A673 (cell line): ENCODE data around the gene WDR18. TPM values are rescaled to one million over a fixed set of nuclear protein-coding genes. Genes with fewer than 3 reads are reported as not detected.

Source experiments
- BruUV-seq: library from RNA; stranded (reverse); fragments of 400-500 nt; replicated peaks from 2 replicates; lab custom pipeline; 2021; lab: Mats Ljungman, UMichigan
- CTCF ChIA-PET: fragments of 300-600 bp; sonication (Branson Sonifier 250); formaldehyde crosslinking; loops from one replicate; lab custom pipeline; 2022; ENCODE audit warnings: antibody characterized with exemption; lab: Charles Lee
- POLR2A ChIA-PET: fragments of 300-600 bp; sonication (Branson Sonifier 250); formaldehyde crosslinking; loops from one replicate; lab custom pipeline; 2022; ENCODE audit warnings: antibody characterized with exemption; ENCODE audit not compliant: low non-redundant PET; lab: Charles Lee
- DNase-seq: peaks from one replicate; pipeline ENCODE4 v3.0.0-alpha.2; 2015; ENCODE audit warnings: low spot score
- H3K27ac ChIP-seq: fragments of 200-600 bp; sonication (generic); 2 replicates; pipeline ENCODE4 v1.5.1; 2016; ENCODE audit warnings: mixed run types, low read depth, mild to moderate bottlenecking, mixed read lengths, antibody characterized with exemption, low read length; ENCODE audit not compliant: poor library complexity, severe bottlenecking
- H3K27me3 ChIP-seq: fragments of 200-600 bp; sonication (generic); replicated peaks from 2 replicates; pipeline ENCODE4 v1.6.1; 2017; ENCODE audit warnings: mixed run types, low read depth, mild to moderate bottlenecking, mixed read lengths, antibody characterized with exemption, low read length; ENCODE audit not compliant: insufficient read depth, poor library complexity
- H3K36me3 ChIP-seq: fragments of 200-600 bp; sonication (generic); 2 replicates; pipeline ENCODE4 v1.6.1; 2016; ENCODE audit warnings: mixed run types, mild to moderate bottlenecking, mixed read lengths, antibody characterized with exemption, low read length; ENCODE audit not compliant: insufficient read depth, poor library complexity, severe bottlenecking
- H3K4me1 ChIP-seq: fragments of 200-600 bp; sonication (generic); 2 replicates; pipeline ENCODE4 v1.6.1; 2017; ENCODE audit warnings: mixed run types, mild to moderate bottlenecking, mixed read lengths, antibody characterized with exemption, low read length; ENCODE audit not compliant: insufficient read depth, poor library complexity, severe bottlenecking
- H3K4me3 ChIP-seq: fragments of 200-600 bp; sonication (generic); 2 replicates; pipeline ENCODE4 v1.5.1; 2016; ENCODE audit warnings: low read depth, mixed run types, mild to moderate bottlenecking, mixed read lengths, low read length; ENCODE audit not compliant: poor library complexity, severe bottlenecking
- H3K9me3 ChIP-seq: fragments of 200-600 bp; sonication (generic); 2 replicates; pipeline ENCODE4 v1.6.1; 2016; ENCODE audit warnings: mixed run types, low read depth, mild to moderate bottlenecking, mixed read lengths, antibody characterized with exemption, low read length; ENCODE audit not compliant: poor library complexity, severe bottlenecking
- EZH2 ChIP-seq: fragments of 200-600 bp; sonication (generic); IDR thresholded peaks from 2 replicates; pipeline ENCODE4 v1.6.1; 2017; ENCODE audit warnings: borderline replicate concordance, low read depth, mild to moderate bottlenecking, mixed read lengths, antibody characterized with exemption, low read length; ENCODE audit not compliant: poor library complexity, severe bottlenecking
- intact Hi-C: fragments of 100-400 bp; cut with micrococcal nuclease; formaldehyde crosslinking; loops from one replicate; pipeline ENCODE4 v1.10.0; 2022; ENCODE audit not compliant: unreplicated experiment
- total RNA-seq: library from RNA; stranded (reverse); gene quantifications from 2 replicates; pipeline ENCODE4 v1.2.3, GENCODE V29; 2021
- TF ChIP-seq, protein P1 (sequence below): fragments of 300-800, 200-600 bp; sonication (generic); conservative IDR thresholded peaks from 2 replicates; pipeline ENCODE4 v1.5.1; 2017; ENCODE audit warnings: low read depth, mild to moderate bottlenecking, antibody characterized with exemption, low read length, moderate library complexity, mixed read lengths

Gene WDR18
- total RNA-seq, 1 experiment from 2014 or later = 109 TPM

DNA sequence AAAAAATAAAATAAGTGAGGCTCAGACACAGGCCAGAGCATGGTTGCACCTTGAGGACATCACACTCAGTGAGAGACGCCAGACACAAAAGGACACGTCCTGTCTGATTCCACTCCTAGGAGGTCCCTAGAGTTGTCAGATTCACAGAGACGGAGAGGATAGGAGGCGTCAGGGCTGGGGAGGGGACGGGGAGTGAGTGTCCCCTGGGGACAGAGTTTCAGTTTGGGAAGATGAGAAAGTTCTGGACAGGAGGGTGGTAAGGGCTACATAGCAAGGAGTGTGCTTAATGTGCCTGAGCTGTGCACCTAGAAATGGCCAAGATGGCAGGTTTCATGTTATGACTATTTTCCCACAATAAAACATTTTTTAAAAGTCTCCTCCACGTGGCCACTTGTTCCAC lies 13.9 kb downstream of the WDR18 start:
- intact Hi-C loops = loop anchor here (5.0 kb wide), 1 partner anchor 76 kb away; no protein-coding TSS in a partner anchor
- Histone ChIP-seq H3K4me1 (peaks cover 24% of the 10 kb centered on the region), H3K27ac (no peak overlapping the region), H3K27me3 (peaks cover 50% of the 10 kb centered on the region), H3K4me3 (no peak overlapping the region), H3K9me3 (no peaks in the 10 kb centered on the region), H3K36me3 (peaks cover 8% of the 10 kb centered on the region)
- TF ChIP-seq, protein P1, sequence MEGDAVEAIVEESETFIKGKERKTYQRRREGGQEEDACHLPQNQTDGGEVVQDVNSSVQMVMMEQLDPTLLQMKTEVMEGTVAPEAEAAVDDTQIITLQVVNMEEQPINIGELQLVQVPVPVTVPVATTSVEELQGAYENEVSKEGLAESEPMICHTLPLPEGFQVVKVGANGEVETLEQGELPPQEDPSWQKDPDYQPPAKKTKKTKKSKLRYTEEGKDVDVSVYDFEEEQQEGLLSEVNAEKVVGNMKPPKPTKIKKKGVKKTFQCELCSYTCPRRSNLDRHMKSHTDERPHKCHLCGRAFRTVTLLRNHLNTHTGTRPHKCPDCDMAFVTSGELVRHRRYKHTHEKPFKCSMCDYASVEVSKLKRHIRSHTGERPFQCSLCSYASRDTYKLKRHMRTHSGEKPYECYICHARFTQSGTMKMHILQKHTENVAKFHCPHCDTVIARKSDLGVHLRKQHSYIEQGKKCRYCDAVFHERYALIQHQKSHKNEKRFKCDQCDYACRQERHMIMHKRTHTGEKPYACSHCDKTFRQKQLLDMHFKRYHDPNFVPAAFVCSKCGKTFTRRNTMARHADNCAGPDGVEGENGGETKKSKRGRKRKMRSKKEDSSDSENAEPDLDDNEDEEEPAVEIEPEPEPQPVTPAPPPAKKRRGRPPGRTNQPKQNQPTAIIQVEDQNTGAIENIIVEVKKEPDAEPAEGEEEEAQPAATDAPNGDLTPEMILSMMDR = no peak
- TF ChIP-seq EZH2 = no peak
- no TSS peak for BruUV-seq
- CTCF ChIA-PET = no interaction called here
- DNase-seq = no peak
- POLR2A ChIA-PET = no interaction called here

DNA sequence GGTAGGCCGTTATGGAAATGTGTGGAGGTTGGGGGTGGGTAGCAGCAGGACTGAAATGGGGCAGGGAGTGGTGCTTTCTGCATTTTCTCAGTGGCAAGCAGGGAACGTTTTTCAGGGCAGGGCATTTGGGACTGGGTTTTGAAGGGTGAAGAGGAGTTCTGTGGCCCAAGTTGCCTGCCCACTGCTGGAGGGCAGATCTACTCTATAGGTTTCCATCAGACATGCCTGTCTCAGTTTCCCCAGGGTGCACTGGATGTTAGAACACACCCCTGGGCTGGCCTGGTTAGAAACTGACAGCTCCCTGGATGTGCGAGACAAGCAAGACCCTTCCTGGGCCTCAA lies 15.2 kb downstream of the WDR18 start:
- H3K4me1 ChIP-seq = peaks cover 24% of the 10 kb centered on the region
- CTCF ChIA-PET = no interaction called here
- no peak for DNase-seq
- no peak overlapping the region for H3K4me3 ChIP-seq
- POLR2A ChIA-PET = no interaction called here
- no peak for TF ChIP-seq EZH2
- TF ChIP-seq, protein P1 = no peak
- peaks cover 3% of the 10 kb centered on the region for H3K36me3 ChIP-seq
- H3K9me3 ChIP-seq = no peaks in the 10 kb centered on the region
- intact Hi-C loops = loop anchor here (5.0 kb wide), 1 partner anchor 77 kb away; no protein-coding TSS in a partner anchor
- no TSS peak for BruUV-seq
- H3K27ac ChIP-seq = no peak overlapping the region
- H3K27me3 ChIP-seq = peaks cover 50% of the 10 kb centered on the region

DNA sequence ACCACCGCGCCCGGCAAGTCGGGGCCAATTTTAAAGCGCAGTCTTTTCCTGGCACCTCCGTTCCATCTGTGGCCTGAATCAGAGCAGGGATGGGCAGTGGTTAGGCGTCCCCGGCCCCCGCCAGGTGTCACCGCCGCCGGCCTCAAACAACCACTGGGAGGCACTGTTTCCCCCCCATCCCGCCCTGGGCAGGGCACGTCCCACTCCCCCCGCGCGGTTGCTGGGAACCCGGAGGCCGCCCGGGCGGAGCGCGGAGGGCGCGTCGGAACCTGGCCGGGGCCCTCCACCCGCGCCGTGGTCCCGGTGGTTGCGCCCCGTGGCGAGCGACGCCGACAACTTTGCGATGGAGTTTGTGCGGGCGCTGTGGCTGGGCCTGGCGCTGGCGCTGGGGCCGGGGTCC lies 15.9 kb downstream of the WDR18 start, which contains the start of gene GRIN3B:
TSS of gene GRIN3B (plus strand) at position 325 of the 400 bp plus-strand sequence. CDS start at position 344, 19 bp downstream.
- peak; percentile 81 for DNase-seq
- peak within 1 kb of the TSS; percentile 34 for H3K4me3 ChIP-seq
- H3K36me3 ChIP-seq = no peaks in the 10 kb centered on the region
- no peak within 1 kb of the TSS for H3K27ac ChIP-seq
- intact Hi-C loops = no loop called here
- no peak for TF ChIP-seq EZH2
- TF ChIP-seq, protein P1 = peak; percentile 60
- BruUV-seq = no TSS peak
- peaks cover 50% of the 10 kb centered on the region for H3K27me3 ChIP-seq
- ChIA-PET POLR2A (no interaction called here), CTCF (no interaction called here)
- H3K9me3 ChIP-seq = no peaks in the 10 kb centered on the region
- H3K4me1 ChIP-seq = peaks cover 24% of the 10 kb centered on the region
